Anterior cingulate cortex (tissue), 58 donors: ENCODE results near the gene PPME1.

ENCODE experiments used
- DNase-seq, 58 donors: peaks; one replicate each; lab custom pipeline; 2025; lab: John Stamatoyannopoulos, UW

Gene PPME1

GRCh38 chr11:74157169-74157568 is 13.9 kb upstream of the PPME1 start:
- no peak for DNase-seq

GRCh38 chr11:74159642-74160041 is 11.4 kb upstream of the PPME1 start:
- no peak for DNase-seq

GRCh38 chr11:74162681-74163467 is 8.2 kb upstream of the PPME1 start:
- DNase-seq = no peak

GRCh38 chr11:74168838-74169237 is 2.3 kb upstream of the PPME1 start:
- DNase-seq = no peak

GRCh38 chr11:74169738-74170458 is 1.2 kb upstream of the PPME1 start:
- no peak for DNase-seq

GRCh38 chr11:74171630-74171968 is 510 bp downstream of the PPME1 start:
- peak in 1 of 58 donors; percentile 21 for DNase-seq

- DNase-seq = no peak
Observed at GRCh38 chr11:74171997-74172396, 908 bp downstream of the PPME1 start.

GRCh38 chr11:74175920-74176319 is 4.8 kb downstream of the PPME1 start:
- DNase-seq = no peak

- DNase-seq = peak in 2 of 58 donors; percentile 7 to 23
Observed at GRCh38 chr11:74179234-74180052, 8.4 kb downstream of the PPME1 start.

- no peak for DNase-seq
Observed at GRCh38 chr11:74182635-74183034, 11.5 kb downstream of the PPME1 start.

- DNase-seq = no peak
Observed at GRCh38 chr11:74185285-74185684, 14.2 kb downstream of the PPME1 start.

- DNase-seq = no peak
Observed at GRCh38 chr11:74185695-74186094, 14.6 kb downstream of the PPME1 start.

GRCh38 chr11:74195828-74196227 is 24.7 kb downstream of the PPME1 start:
- DNase-seq = no peak

- DNase-seq = no peak
Observed at GRCh38 chr11:74196781-74197486, 25.8 kb downstream of the PPME1 start.

- DNase-seq = no peak
Observed at GRCh38 chr11:74203966-74204365, 32.9 kb downstream of the PPME1 start.

GRCh38 chr11:74204701-74205100 is 33.6 kb downstream of the PPME1 start:
- no peak for DNase-seq

- DNase-seq = no peak
Observed at GRCh38 chr11:74205181-74205580, 34.1 kb downstream of the PPME1 start.

GRCh38 chr11:74206746-74207145 is 35.7 kb downstream of the PPME1 start:
- no peak for DNase-seq

GRCh38 chr11:74208507-74208906 is 37.4 kb downstream of the PPME1 start:
- DNase-seq = no peak

GRCh38 chr11:74212533-74212932 is 41.4 kb downstream of the PPME1 start:
- no peak for DNase-seq

GRCh38 chr11:74220376-74220775 is 49.3 kb downstream of the PPME1 start:
- DNase-seq = no peak
